Measurements from ENCODE around the gene GLOD5. TPM values are rescaled to one million over a fixed set of nuclear protein-coding genes. Genes with fewer than 3 reads are reported as not detected.

Gene GLOD5
- total RNA-seq: not detected

- Mint-ChIP-seq H3K36me3 (no peaks in the 10 kb centered on the region), H3K27ac (peak within 1 kb of the TSS in 1 of 2 donors; percentile 46), H3K9me3 (no peaks in the 10 kb centered on the region)
- DNase-seq (ENCODE audit: low spot score in 2 of 2) (no peak), ATAC-seq (peak; percentile 76 to 87)
These were observed at the start of gene GLOD5 for GRCh38 chrX:48761674-48762471. Gene GLOD5 (plus strand): TSS chrX:48761747. CDS start chrX:48761791, 44 bp downstream.

GRCh38 chrX:48711929-48712505, 49.5 kb upstream of the GLOD5 start:
- ATAC-seq (peak in 1 of 2 donors; percentile 11), DNase-seq (ENCODE audit: low spot score in 2 of 2) (no peak)
- Mint-ChIP-seq H3K27ac (peak overlapping the region; percentile 8 to 87), H3K9me3 (peaks cover 0 to 3% of the 10 kb centered on the region in 2 donors), H3K36me3 (peaks cover 0 to 16% of the 10 kb centered on the region in 2 donors)

GRCh38 chrX:48713847-48714246, 47.7 kb upstream of the GLOD5 start:
- Mint-ChIP-seq H3K27ac (peak overlapping the region; percentile 84 to 87), H3K36me3 (peaks cover 0 to 16% of the 10 kb centered on the region in 2 donors), H3K9me3 (peaks cover 0 to 4% of the 10 kb centered on the region in 2 donors)
- no peak for DNase-seq (ENCODE audit: low spot score in 2 of 2)
- peak; percentile 19 to 47 for ATAC-seq

GRCh38 chrX:48714573-48714972, 47.0 kb upstream of the GLOD5 start:
- Mint-ChIP-seq H3K9me3 (peaks cover 0 to 4% of the 10 kb centered on the region in 2 donors), H3K27ac (peak overlapping the region in 1 of 2 donors; percentile 87), H3K36me3 (peaks cover 0 to 16% of the 10 kb centered on the region in 2 donors)
- no peak for DNase-seq (ENCODE audit: low spot score in 2 of 2)
- ATAC-seq: peak; percentile 10 to 23

- Mint-ChIP-seq H3K9me3 (peaks cover 0 to 4% of the 10 kb centered on the region in 2 donors), H3K36me3 (peaks cover 0 to 16% of the 10 kb centered on the region in 2 donors), H3K27ac (peak overlapping the region in 1 of 2 donors; percentile 87)
- no peak for DNase-seq (ENCODE audit: low spot score in 2 of 2)
- peak in 1 of 2 donors; percentile 23 for ATAC-seq
These were observed 46.5 kb upstream of the GLOD5 start for GRCh38 chrX:48715072-48715471.

GRCh38 chrX:48715876-48716502, 45.6 kb upstream of the GLOD5 start:
- Mint-ChIP-seq H3K36me3 (peaks cover 0 to 16% of the 10 kb centered on the region in 2 donors), H3K27ac (peak overlapping the region in 1 of 2 donors; percentile 87), H3K9me3 (peaks cover 0 to 4% of the 10 kb centered on the region in 2 donors)
- DNase-seq (ENCODE audit: low spot score in 2 of 2) (no peak), ATAC-seq (peak; percentile 7 to 44)

GRCh38 chrX:48719958-48720357, 41.6 kb upstream of the GLOD5 start:
- DNase-seq (ENCODE audit: low spot score in 2 of 2) (no peak), ATAC-seq (peak in 1 of 2 donors; percentile 22)
- H3K36me3 Mint-ChIP-seq: peaks cover 0 to 16% of the 10 kb centered on the region in 2 donors
- H3K9me3 Mint-ChIP-seq: peaks cover 0 to 4% of the 10 kb centered on the region in 2 donors
- H3K27ac Mint-ChIP-seq: no peak overlapping the region

GRCh38 chrX:48720577-48721250, 40.8 kb upstream of the GLOD5 start:
- Mint-ChIP-seq H3K27ac (no peak overlapping the region), H3K9me3 (peaks cover 0 to 4% of the 10 kb centered on the region in 2 donors)
- no peak for DNase-seq (ENCODE audit: low spot score in 2 of 2)

GRCh38 chrX:48721916-48722315, 39.6 kb upstream of the GLOD5 start:
- peaks cover 5 to 21% of the 10 kb centered on the region in 2 donors for H3K36me3 Mint-ChIP-seq
- DNase-seq (ENCODE audit: low spot score in 2 of 2) (no peak), ATAC-seq (no peak)
- H3K9me3 Mint-ChIP-seq: peaks cover 2 to 3% of the 10 kb centered on the region in 2 donors
- no peak overlapping the region for H3K27ac Mint-ChIP-seq

More at GRCh38 chrX:48720577-48721250, 40.8 kb upstream of the GLOD5 start:
- peak; percentile 53 to 80 for ATAC-seq
- peaks cover 0 to 17% of the 10 kb centered on the region in 2 donors for H3K36me3 Mint-ChIP-seq

GRCh38 chrX:48726596-48726995, 35.0 kb upstream of the GLOD5 start:
- peaks cover 15 to 21% of the 10 kb centered on the region in 2 donors for H3K9me3 Mint-ChIP-seq
- H3K36me3 Mint-ChIP-seq: peaks cover 23 to 32% of the 10 kb centered on the region in 2 donors
- DNase-seq (ENCODE audit: low spot score in 2 of 2): no peak
- ATAC-seq: peak; percentile 38 to 58
- H3K27ac Mint-ChIP-seq: peak overlapping the region in 1 of 2 donors; percentile 71

- ATAC-seq (peak; percentile 31 to 46), DNase-seq (ENCODE audit: low spot score in 2 of 2) (no peak)
- H3K9me3 Mint-ChIP-seq: peaks cover 15 to 21% of the 10 kb centered on the region in 2 donors
- H3K27ac Mint-ChIP-seq: peak overlapping the region in 1 of 2 donors; percentile 26
- peaks cover 23 to 32% of the 10 kb centered on the region in 2 donors for H3K36me3 Mint-ChIP-seq
These were observed 32.9 kb upstream of the GLOD5 start for GRCh38 chrX:48728653-48729052.

GRCh38 chrX:48736303-48736702, 25.2 kb upstream of the GLOD5 start:
- ATAC-seq (peak; percentile 48 to 71), DNase-seq (ENCODE audit: low spot score in 2 of 2) (no peak)
- no peaks in the 10 kb centered on the region for H3K9me3 Mint-ChIP-seq
- peak overlapping the region; percentile 90 to 95 for H3K27ac Mint-ChIP-seq
- H3K36me3 Mint-ChIP-seq: peaks cover 0 to 7% of the 10 kb centered on the region in 2 donors

- H3K27ac Mint-ChIP-seq: peak overlapping the region; percentile 90 to 95
These were observed 24.7 kb upstream of the GLOD5 start for GRCh38 chrX:48736878-48737212.

GRCh38 chrX:48737213-48737938, 24.2 kb upstream of the GLOD5 start:
- peak overlapping the region; percentile 94 to 95 for H3K27ac Mint-ChIP-seq
- DNase-seq (ENCODE audit: low spot score in 2 of 2): peak; percentile 73 to 92

More at GRCh38 chrX:48736878-48737212, 24.7 kb upstream of the GLOD5 start:
- Mint-ChIP-seq H3K9me3 (no peaks in the 10 kb centered on the region), H3K36me3 (peaks cover 0 to 7% of the 10 kb centered on the region in 2 donors)
- ATAC-seq (no peak), DNase-seq (ENCODE audit: low spot score in 2 of 2) (no peak)

GRCh38 chrX:48737940-48738339, 23.6 kb upstream of the GLOD5 start:
- Mint-ChIP-seq H3K36me3 (peaks cover 0 to 7% of the 10 kb centered on the region in 2 donors), H3K27ac (peak overlapping the region; percentile 94 to 95), H3K9me3 (no peaks in the 10 kb centered on the region)
- ATAC-seq: no peak
- no peak for DNase-seq (ENCODE audit: low spot score in 2 of 2)

More at GRCh38 chrX:48737213-48737938, 24.2 kb upstream of the GLOD5 start:
- peaks cover 0 to 7% of the 10 kb centered on the region in 2 donors for H3K36me3 Mint-ChIP-seq
- peak; percentile 94 to 97 for ATAC-seq
- no peaks in the 10 kb centered on the region for H3K9me3 Mint-ChIP-seq

- ATAC-seq (no peak), DNase-seq (ENCODE audit: low spot score in 2 of 2) (no peak)
- no peaks in the 10 kb centered on the region for H3K9me3 Mint-ChIP-seq
- peaks cover 0 to 7% of the 10 kb centered on the region in 2 donors for H3K36me3 Mint-ChIP-seq
- H3K27ac Mint-ChIP-seq: no peak overlapping the region
These were observed 19.7 kb upstream of the GLOD5 start for GRCh38 chrX:48741834-48742233.
